ENCODE results near the gene SEMA6D.

The SEMA6D gene

DNA sequence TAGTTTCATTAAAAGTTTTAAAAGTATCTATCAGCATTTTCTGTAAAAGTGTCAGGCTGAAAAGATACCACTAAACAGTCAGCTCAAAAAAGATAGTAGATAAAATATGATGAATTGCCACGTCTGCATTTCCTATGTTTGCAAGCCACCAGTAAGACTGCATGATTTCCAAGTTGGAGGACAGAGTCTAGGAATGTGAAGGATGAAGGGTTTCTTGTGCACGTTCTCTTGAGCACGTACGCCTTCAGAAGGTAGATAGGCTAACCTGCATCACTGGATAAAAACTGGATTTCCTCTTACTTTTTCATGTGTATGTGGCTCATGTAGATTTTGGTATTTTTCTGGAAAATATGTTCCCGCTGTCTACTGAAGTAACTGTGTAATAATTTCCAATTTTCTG is 9.9 kb upstream of the SEMA6D start:
- Histone ChIP-seq H3K36me3 (no peaks in the 10 kb centered on the region), H3K9me3 (no peaks in the 10 kb centered on the region), H3K27me3 (no peaks in the 10 kb centered on the region), H3K4me1 (ENCODE audit: control insufficient read depth in 1 of 2, insufficient read depth in 1 of 2, low read depth in 1 of 2, low read length in 1 of 2) (no peaks in the 10 kb centered on the region), H3K4me3 (ENCODE audit: low read depth in 1 of 2, low read length in 1 of 2) (no peak overlapping the region), H3K27ac (no peak overlapping the region)
- TF ChIP-seq, protein P1, sequence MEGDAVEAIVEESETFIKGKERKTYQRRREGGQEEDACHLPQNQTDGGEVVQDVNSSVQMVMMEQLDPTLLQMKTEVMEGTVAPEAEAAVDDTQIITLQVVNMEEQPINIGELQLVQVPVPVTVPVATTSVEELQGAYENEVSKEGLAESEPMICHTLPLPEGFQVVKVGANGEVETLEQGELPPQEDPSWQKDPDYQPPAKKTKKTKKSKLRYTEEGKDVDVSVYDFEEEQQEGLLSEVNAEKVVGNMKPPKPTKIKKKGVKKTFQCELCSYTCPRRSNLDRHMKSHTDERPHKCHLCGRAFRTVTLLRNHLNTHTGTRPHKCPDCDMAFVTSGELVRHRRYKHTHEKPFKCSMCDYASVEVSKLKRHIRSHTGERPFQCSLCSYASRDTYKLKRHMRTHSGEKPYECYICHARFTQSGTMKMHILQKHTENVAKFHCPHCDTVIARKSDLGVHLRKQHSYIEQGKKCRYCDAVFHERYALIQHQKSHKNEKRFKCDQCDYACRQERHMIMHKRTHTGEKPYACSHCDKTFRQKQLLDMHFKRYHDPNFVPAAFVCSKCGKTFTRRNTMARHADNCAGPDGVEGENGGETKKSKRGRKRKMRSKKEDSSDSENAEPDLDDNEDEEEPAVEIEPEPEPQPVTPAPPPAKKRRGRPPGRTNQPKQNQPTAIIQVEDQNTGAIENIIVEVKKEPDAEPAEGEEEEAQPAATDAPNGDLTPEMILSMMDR (IDR thresholded peaks at IDR 0.05), result no peak

DNA sequence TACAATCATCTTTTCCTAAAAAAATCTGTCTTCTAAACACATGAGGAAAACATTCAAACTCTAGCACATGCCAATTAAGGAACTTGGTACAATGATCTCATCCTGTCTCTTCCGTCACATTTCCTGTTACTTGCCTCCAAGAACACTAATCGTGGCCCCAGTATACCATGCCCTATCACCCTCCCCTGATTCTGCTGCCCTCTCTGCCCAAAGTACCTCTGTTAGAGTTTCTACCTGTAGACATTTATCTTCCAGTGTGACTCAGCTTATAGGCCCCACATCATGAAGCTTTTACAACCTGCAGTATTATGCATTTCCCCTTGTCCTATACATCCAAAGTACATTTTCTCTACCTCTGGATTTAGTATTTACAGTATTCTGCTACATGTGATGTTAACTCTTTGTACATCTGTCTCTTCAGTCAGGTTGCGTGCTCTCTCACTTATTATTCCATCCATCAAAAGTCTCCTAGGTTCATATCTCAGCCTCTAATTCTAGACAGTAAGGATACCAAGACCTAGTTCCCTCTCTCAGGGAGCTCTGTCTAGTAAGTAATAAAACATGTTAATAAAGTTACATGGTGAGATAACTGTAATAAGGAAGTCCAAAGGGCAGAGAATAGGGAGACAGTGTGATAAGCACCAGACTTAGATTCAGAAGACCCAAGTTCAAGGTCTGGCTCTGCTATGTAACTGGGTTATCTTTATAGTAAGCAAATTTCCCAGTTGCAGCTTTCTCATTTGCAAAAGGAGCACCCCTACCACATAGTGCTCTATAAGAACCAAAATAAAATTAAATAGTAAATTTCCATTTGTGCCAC is 8.9 kb upstream of the SEMA6D start:
- no peak overlapping the region for H3K4me3 ChIP-seq (ENCODE audit: low read depth in 1 of 2, low read length in 1 of 2)
- TF ChIP-seq, protein P1 (IDR thresholded peaks at IDR 0.05), result no peak
- H3K4me1 ChIP-seq (ENCODE audit: control insufficient read depth in 1 of 2, insufficient read depth in 1 of 2, low read depth in 1 of 2, low read length in 1 of 2), result no peaks in the 10 kb centered on the region
- H3K27me3 ChIP-seq, result peaks cover 8% of the 10 kb centered on the region
- no peak overlapping the region for H3K27ac ChIP-seq
- H3K36me3 ChIP-seq, result no peaks in the 10 kb centered on the region
- no peaks in the 10 kb centered on the region for H3K9me3 ChIP-seq

DNA sequence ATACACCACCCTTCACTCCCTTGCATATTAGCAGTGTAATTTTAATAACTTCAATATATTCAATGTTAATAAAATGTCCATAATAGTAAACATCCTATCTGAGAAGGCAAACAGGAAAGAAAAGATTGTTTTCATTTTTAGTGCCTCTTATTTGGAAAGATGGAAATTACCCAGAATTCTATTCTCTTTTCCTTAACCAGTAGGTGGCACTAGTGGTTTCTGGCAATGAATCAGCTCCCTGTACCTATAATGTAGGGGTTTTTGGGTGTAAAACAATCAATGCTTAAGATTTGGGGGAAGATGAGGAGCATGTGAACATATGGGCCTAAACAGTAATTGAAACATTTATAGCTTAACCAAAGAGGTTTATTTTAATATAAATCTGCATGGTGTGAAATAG is 5.7 kb upstream of the SEMA6D start:
- Histone ChIP-seq H3K4me3 (ENCODE audit: low read depth in 1 of 2, low read length in 1 of 2) (no peak overlapping the region), H3K4me1 (ENCODE audit: control insufficient read depth in 1 of 2, insufficient read depth in 1 of 2, low read depth in 1 of 2, low read length in 1 of 2) (no peaks in the 10 kb centered on the region), H3K27me3 (peaks cover 41% of the 10 kb centered on the region), H3K27ac (no peak overlapping the region), H3K36me3 (no peaks in the 10 kb centered on the region), H3K9me3 (no peaks in the 10 kb centered on the region)
- TF ChIP-seq, protein P1 (IDR thresholded peaks at IDR 0.05), result no peak

DNA sequence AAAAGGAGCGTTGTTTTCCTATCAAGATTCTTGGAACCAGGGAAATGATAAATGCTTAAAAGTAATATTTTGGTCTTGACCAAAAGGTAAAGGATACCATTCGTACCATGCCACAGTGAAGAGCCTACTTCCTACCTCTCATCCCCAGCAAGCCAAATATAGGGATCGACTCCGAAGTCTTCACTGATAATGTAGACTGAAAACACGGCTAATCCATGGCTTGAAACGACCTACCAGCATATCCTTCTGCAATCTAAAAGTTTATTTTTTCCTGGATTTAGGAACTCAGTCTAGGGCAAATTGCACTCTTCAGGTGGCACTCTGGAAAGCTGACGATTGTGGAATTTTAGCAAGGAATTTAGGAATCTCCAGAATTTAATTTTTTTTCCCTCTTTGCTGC is 1.9 kb upstream of the SEMA6D start:
- no peak overlapping the region for H3K27ac ChIP-seq
- TF ChIP-seq, protein P1 (IDR thresholded peaks at IDR 0.05), result no peak
- H3K4me3 ChIP-seq (ENCODE audit: low read depth in 1 of 2, low read length in 1 of 2), result no peak overlapping the region
- no peaks in the 10 kb centered on the region for H3K4me1 ChIP-seq (ENCODE audit: control insufficient read depth in 1 of 2, insufficient read depth in 1 of 2, low read depth in 1 of 2, low read length in 1 of 2)
- H3K27me3 ChIP-seq, result peaks cover 78% of the 10 kb centered on the region
- no peaks in the 10 kb centered on the region for H3K36me3 ChIP-seq
- no peaks in the 10 kb centered on the region for H3K9me3 ChIP-seq

DNA sequence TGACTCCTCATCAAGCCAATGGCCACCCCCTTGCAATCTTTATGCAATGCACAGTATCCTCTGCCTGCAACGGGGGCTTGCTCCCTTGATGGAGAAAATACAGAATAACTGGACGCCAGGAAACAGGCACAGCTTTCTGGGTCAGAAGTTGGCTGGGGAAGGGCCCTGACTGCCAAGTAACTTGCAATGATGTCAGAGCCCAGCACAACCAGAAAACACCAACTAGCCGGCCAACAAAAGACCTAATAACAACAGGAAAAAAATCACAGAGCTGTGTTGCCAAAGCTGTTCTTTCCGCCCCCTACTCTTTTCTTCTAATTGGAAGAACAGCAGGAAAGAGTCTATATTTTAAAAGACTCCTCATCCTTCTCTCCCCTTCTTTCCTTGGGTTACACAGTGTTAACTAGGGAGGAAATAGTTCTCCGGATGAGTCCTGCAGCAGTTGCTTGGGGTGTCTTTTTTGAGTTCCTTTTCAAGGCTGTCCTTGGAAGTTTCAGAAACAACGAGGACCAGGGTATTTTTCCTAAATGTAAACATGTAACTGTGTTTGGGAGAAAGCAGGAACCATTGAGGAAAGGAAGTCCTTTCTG is 1.4 kb upstream of the SEMA6D start:
- Histone ChIP-seq H3K27me3 (peaks cover 84% of the 10 kb centered on the region), H3K4me1 (ENCODE audit: control insufficient read depth in 1 of 2, insufficient read depth in 1 of 2, low read depth in 1 of 2, low read length in 1 of 2) (no peaks in the 10 kb centered on the region), H3K4me3 (ENCODE audit: low read depth in 1 of 2, low read length in 1 of 2) (no peak overlapping the region), H3K36me3 (no peaks in the 10 kb centered on the region), H3K9me3 (no peaks in the 10 kb centered on the region), H3K27ac (no peak overlapping the region)
- TF ChIP-seq, protein P1 (IDR thresholded peaks at IDR 0.05), result no peak

All from neutrophil (primary cell).